ENCODE measurements around the gene COL4A2. TPM values are rescaled to one million over a fixed set of nuclear protein-coding genes. Genes with fewer than 3 reads are reported as not detected.

COL4A2 gene
- total RNA-seq, 4 donors from 2014 or later, result 655 to 1,231 (median 912) TPM

- TF ChIP-seq CTCF (IDR thresholded peaks at IDR 0.05; ENCODE audit: low read depth), result no peak
Observed at GRCh38 chr13:110424569-110425443, 117.7 kb downstream of the COL4A2 start.

GRCh38 chr13:110425444-110425780 lies 118.3 kb downstream of the COL4A2 start:
- TF ChIP-seq CTCF (IDR thresholded peaks at IDR 0.05; ENCODE audit: low read depth), result no peak

- no peak for TF ChIP-seq CTCF (IDR thresholded peaks at IDR 0.05; ENCODE audit: low read depth)
Observed at GRCh38 chr13:110426735-110427134, 119.7 kb downstream of the COL4A2 start.

- TF ChIP-seq CTCF (IDR thresholded peaks at IDR 0.05; ENCODE audit: low read depth), result no peak
Observed at GRCh38 chr13:110428313-110428712, 121.2 kb downstream of the COL4A2 start.

- TF ChIP-seq CTCF (IDR thresholded peaks at IDR 0.05; ENCODE audit: low read depth), result no peak
Observed at GRCh38 chr13:110430391-110431336, 123.6 kb downstream of the COL4A2 start.

GRCh38 chr13:110431425-110432294 lies 124.6 kb downstream of the COL4A2 start:
- TF ChIP-seq CTCF (IDR thresholded peaks at IDR 0.05; ENCODE audit: low read depth), result no peak
